Measurements from ENCODE around the gene PCSK4. TPM values are rescaled to one million over a fixed set of nuclear protein-coding genes. Genes with fewer than 3 reads are reported as not detected.
A peak's percentile ranks its signal among the peaks of the same experiment; 100 is the strongest.

The PCSK4 gene
- total and polyA plus RNA-seq, 9 of the 15 experiments (the other 6 are each of a cell fraction or from before 2014, with no cell fraction given): 0.01 to 9.1 (median 2.1) TPM; not detected in 1

GRCh38 chr19:1491114-1491848 is 1.1 kb upstream of the PCSK4 start, which contains the start of gene REEP6 (continued):
- no peak for TF ChIP-seq CREBBP (IDR thresholded peaks at IDR 0.05; ENCODE audit: low read depth, low read length)
- TF ChIP-seq ZNF707 (CRISPR knock-in tag; conservative IDR thresholded peaks at IDR 0.05): no peak
- no peak for TF ChIP-seq ZNF239 (CRISPR knock-in tag; IDR thresholded peaks at IDR 0.05)
- peak in 1 of 2 experiments; percentile 31; a peak in 1 of 4 replicates for TF ChIP-seq ZNF639 (CRISPR knock-in tag; conservative IDR thresholded peaks at IDR 0.05 in 1 of 2, IDR thresholded peaks at IDR 0.05 in 1 of 2)
- TF ChIP-seq PHB (CRISPR knock-in tag; IDR thresholded peaks at IDR 0.05): peak; percentile 68; the same call in 1 of the 2 replicates
- no peak for TF ChIP-seq PYGO2 (tag; IDR thresholded peaks at IDR 0.05)
- TF ChIP-seq ZKSCAN1 (IDR thresholded peaks at IDR 0.05; ENCODE audit: low read depth, low read length): no peak
- peak; percentile 58 for TF ChIP-seq POLR2AphosphoS5 (IDR thresholded peaks at IDR 0.05; ENCODE audit: control insufficient read depth, insufficient read depth, low read depth, low read length)
- TF ChIP-seq FIP1L1 (IDR thresholded peaks at IDR 0.05; ENCODE audit: low read depth, low read length, poor library complexity, severe bottlenecking): no peak
- TF ChIP-seq SLC30A9 (CRISPR knock-in tag; IDR thresholded peaks at IDR 0.05): no peak
- TF ChIP-seq TAF1 (IDR thresholded peaks at IDR 0.05; ENCODE audit: control insufficient read depth, extremely low read depth, insufficient read depth, low read length, severe bottlenecking): peak; percentile 86
- TF ChIP-seq NELFE (IDR thresholded peaks at IDR 0.05; ENCODE audit: insufficient read depth, insufficient read length): no peak
- no peak for TF ChIP-seq IRF9 (tag; IDR thresholded peaks at IDR 0.05)
- TF ChIP-seq ZNF134 (CRISPR knock-in tag; conservative IDR thresholded peaks at IDR 0.05): no peak
- TF ChIP-seq NFATC3 (IDR thresholded peaks at IDR 0.05): no peak
- 0 out of 2 replicates have a peak, but pooled peaks have one; percentile 14 for TF ChIP-seq SAFB (IDR thresholded peaks at IDR 0.05; ENCODE audit: borderline replicate concordance, low read depth, low read length)
- TF ChIP-seq ZNF699 (CRISPR knock-in tag; IDR thresholded peaks at IDR 0.05; ENCODE audit: insufficient replicate concordance): no peak
- TF ChIP-seq ZNF57 (CRISPR knock-in tag; IDR thresholded peaks at IDR 0.05): no peak
- TF ChIP-seq CEBPG (CRISPR knock-in tag; IDR thresholded peaks at IDR 0.05): no peak
- TF ChIP-seq CEBPG (tag; conservative IDR thresholded peaks at IDR 0.05 in 1 of 2, IDR thresholded peaks at IDR 0.05 in 1 of 2): no peak
- TF ChIP-seq CREB5 (CRISPR knock-in tag; IDR thresholded peaks at IDR 0.05): no peak
- TF ChIP-seq ID3 (CRISPR knock-in tag; IDR thresholded peaks at IDR 0.05): no peak
- TF ChIP-seq ID3 (tag; IDR thresholded peaks at IDR 0.05): peak; percentile 77
- peak; percentile 77; the same call in 1 of the 2 replicates for TF ChIP-seq RB1 (IDR thresholded peaks at IDR 0.05; ENCODE audit: low read depth)
- peak; percentile 90 for TF ChIP-seq ZBTB1 (CRISPR knock-in tag; IDR thresholded peaks at IDR 0.05; ENCODE audit: borderline replicate concordance, low read depth)
